Measurements from ENCODE around the gene SLC9A8.
"Not testable (repeated sequence)": the region's sequence is repeated elsewhere in the genome, so short reads cannot be mapped to it uniquely, and the experiment has no call there.

SLC9A8 gene

GRCh38 chr20:49853640-49854039 lies 41.0 kb downstream of the SLC9A8 start:
- no peak for DNase-seq

GRCh38 chr20:49854190-49854875 lies 41.7 kb downstream of the SLC9A8 start:
- DNase-seq, result no peak

GRCh38 chr20:49856904-49857303 lies 44.3 kb downstream of the SLC9A8 start:
- DNase-seq, result no peak

- no peak for DNase-seq
Measured at GRCh38 chr20:49858076-49858585, 45.5 kb downstream of the SLC9A8 start.

GRCh38 chr20:49859011-49859410 lies 46.4 kb downstream of the SLC9A8 start:
- no peak for DNase-seq

GRCh38 chr20:49859807-49860206 lies 47.2 kb downstream of the SLC9A8 start:
- no peak for DNase-seq

- not testable (repeated sequence) for DNase-seq
Measured at GRCh38 chr20:49861232-49861631, 48.6 kb downstream of the SLC9A8 start.

GRCh38 chr20:49862607-49863200 lies 50.1 kb downstream of the SLC9A8 start:
- no peak for DNase-seq

GRCh38 chr20:49863666-49864065 lies 51.0 kb downstream of the SLC9A8 start:
- DNase-seq, result no peak

- DNase-seq, result no peak
Measured at GRCh38 chr20:49865559-49865958, 52.9 kb downstream of the SLC9A8 start.

- DNase-seq, result no peak
Measured at GRCh38 chr20:49866051-49866450, 53.4 kb downstream of the SLC9A8 start.

- no peak for DNase-seq
Measured at GRCh38 chr20:49867453-49868215, 55.0 kb downstream of the SLC9A8 start.

GRCh38 chr20:49868538-49868937 lies 55.9 kb downstream of the SLC9A8 start:
- no peak for DNase-seq

- DNase-seq, result no peak
Measured at GRCh38 chr20:49868964-49869363, 56.3 kb downstream of the SLC9A8 start.

- no peak for DNase-seq
Measured at GRCh38 chr20:49870261-49870660, 57.6 kb downstream of the SLC9A8 start.

- no peak for DNase-seq
Measured at GRCh38 chr20:49871391-49871948, 58.8 kb downstream of the SLC9A8 start.

GRCh38 chr20:49872056-49872455 lies 59.4 kb downstream of the SLC9A8 start:
- DNase-seq, result no peak

- DNase-seq, result no peak
Measured at GRCh38 chr20:49874696-49875095, 62.1 kb downstream of the SLC9A8 start.

- DNase-seq, result no peak
Measured at GRCh38 chr20:49877386-49877921, 64.8 kb downstream of the SLC9A8 start.

GRCh38 chr20:49878977-49879376 lies 66.3 kb downstream of the SLC9A8 start:
- DNase-seq, result no peak

GRCh38 chr20:49880177-49880576 lies 67.5 kb downstream of the SLC9A8 start:
- DNase-seq, result no peak

- no peak for DNase-seq
Measured at GRCh38 chr20:49880724-49881445, 68.3 kb downstream of the SLC9A8 start.
